H1 (cell line): ENCODE results near the gene SCPEP1. TPM values are rescaled to one million over a fixed set of nuclear protein-coding genes. Genes with fewer than 3 reads are reported as not detected.

Experiments used
- ATF2 ChIP-seq: IDR thresholded peaks from 2 replicates; pipeline ENCODE4 v1.6.1; 2012; ENCODE audit warnings: low read length, inconsistent platforms
- polyA plus RNA-seq, 7 experiments: library from polyadenylated mRNA; depleted of rRNA in 3 of 7; stranded (reverse) in 5 of 7; unstranded in 2 of 7; fragments of >200 nt in 5 of 7; fragments of 200-250 nt in 2 of 7; gene quantifications; 1 replicate in 5 of 7; 2 replicates in 1 of 7; 4 replicates in 1 of 7; pipeline versions ENCODE4 v1.2.1 to v1.2.3, GENCODE V29; 2011 to 2013; ENCODE audit warnings: missing spikeins in 2 of 7, mixed read lengths in 2 of 7
- total RNA-seq: library from RNA; stranded (reverse); fragmentation: NEBNext Ultra II Directional; extraction: Animal tissue kit (Norgen Biotek cat#: 25700); gene quantifications from 2 replicates; pipeline ENCODE4 v1.2.1, GENCODE V29; 2021
- TF ChIP-seq, protein P1 (sequence below), 3 experiments: IDR thresholded peaks; 1 replicate in 2 of 3; 2 replicates in 1 of 3; pipeline versions ENCODE4 v1.5.1 to v1.6.1; 2011; ENCODE audit warnings: low read length in 3 of 3, mild to moderate bottlenecking in 3 of 3, inconsistent platforms in 2 of 3, low read depth in 1 of 3, moderate library complexity in 1 of 3; ENCODE audit not compliant: insufficient read depth in 1 of 3; ENCODE audit errors: control extremely low read depth in 1 of 3

SCPEP1 gene
- total and polyA plus RNA-seq, 2 of the 8 experiments (the other 6 are each of a cell fraction or from before 2014, with no cell fraction given): 30.7 to 52.6 TPM

- TF ChIP-seq, protein P1, sequence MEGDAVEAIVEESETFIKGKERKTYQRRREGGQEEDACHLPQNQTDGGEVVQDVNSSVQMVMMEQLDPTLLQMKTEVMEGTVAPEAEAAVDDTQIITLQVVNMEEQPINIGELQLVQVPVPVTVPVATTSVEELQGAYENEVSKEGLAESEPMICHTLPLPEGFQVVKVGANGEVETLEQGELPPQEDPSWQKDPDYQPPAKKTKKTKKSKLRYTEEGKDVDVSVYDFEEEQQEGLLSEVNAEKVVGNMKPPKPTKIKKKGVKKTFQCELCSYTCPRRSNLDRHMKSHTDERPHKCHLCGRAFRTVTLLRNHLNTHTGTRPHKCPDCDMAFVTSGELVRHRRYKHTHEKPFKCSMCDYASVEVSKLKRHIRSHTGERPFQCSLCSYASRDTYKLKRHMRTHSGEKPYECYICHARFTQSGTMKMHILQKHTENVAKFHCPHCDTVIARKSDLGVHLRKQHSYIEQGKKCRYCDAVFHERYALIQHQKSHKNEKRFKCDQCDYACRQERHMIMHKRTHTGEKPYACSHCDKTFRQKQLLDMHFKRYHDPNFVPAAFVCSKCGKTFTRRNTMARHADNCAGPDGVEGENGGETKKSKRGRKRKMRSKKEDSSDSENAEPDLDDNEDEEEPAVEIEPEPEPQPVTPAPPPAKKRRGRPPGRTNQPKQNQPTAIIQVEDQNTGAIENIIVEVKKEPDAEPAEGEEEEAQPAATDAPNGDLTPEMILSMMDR (IDR thresholded peaks at IDR 0.05; ENCODE audit: control extremely low read depth in 1 of 3, insufficient read depth in 1 of 3, low read depth in 1 of 3, low read length in 3 of 3): no peak
- no peak for TF ChIP-seq ATF2
These were observed 11.6 kb upstream of the SCPEP1 start (continued) for GRCh38 chr17:56966338-56966737.
